Ovary (tissue), 3 donors: ENCODE results near the gene PAFAH2.

ENCODE experiments used
- CTCF ChIP-seq, 3 donors: fragments of 450-650 bp in 2 of 3; fragments of 200-600 bp in 1 of 3; IDR thresholded peaks; one replicate each; pipeline versions ENCODE4 v1.5.1 to v1.8.0; 2016 to 2022; ENCODE audit warnings: antibody characterized with exemption in 3 of 3, mild to moderate bottlenecking in 1 of 3
- EP300 ChIP-seq: sonication (generic); formaldehyde crosslinking; IDR thresholded peaks from one replicate; pipeline ENCODE4 v1.6.1; 2017; ENCODE audit warnings: antibody characterized with exemption
- POLR2A ChIP-seq: fragments of 450-650 bp; IDR thresholded peaks from one replicate; pipeline ENCODE4 v1.6.1; 2017; ENCODE audit warnings: antibody characterized with exemption, mild to moderate bottlenecking, moderate library complexity
- donor health status: DM: no; HTN: no; CAD: no.

DNA sequence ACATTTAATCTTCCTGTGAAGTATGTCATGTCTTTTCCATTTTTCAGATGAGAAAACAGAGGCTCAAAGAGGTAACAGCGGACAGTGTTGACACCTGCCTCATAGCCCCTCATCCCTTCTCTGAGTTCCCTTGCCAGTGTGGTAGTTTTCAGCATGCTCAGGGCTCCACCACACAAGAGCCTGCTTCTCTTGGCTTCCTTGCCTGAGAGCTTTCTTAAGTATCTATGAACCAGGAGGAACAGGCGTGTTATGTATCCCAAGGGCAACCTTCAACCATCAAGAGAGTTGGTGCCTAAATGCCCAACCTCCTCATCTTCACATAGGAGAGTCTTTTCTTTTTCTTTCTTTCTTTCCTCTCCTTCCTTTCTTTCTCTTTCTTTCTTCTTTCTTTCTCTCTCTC lies 5.9 kb upstream of the PAFAH2 start:
- TF ChIP-seq CTCF (IDR thresholded peaks at IDR 0.05), result no peak
- no peak for TF ChIP-seq POLR2A
- no peak for TF ChIP-seq EP300
